ENCODE measurements around the gene CD28. TPM values are rescaled to one million over a fixed set of nuclear protein-coding genes. Genes with fewer than 3 reads are reported as not detected.

The CD28 gene
- total RNA-seq, 1 donor from 2014 or later = under 0.01 TPM

DNA sequence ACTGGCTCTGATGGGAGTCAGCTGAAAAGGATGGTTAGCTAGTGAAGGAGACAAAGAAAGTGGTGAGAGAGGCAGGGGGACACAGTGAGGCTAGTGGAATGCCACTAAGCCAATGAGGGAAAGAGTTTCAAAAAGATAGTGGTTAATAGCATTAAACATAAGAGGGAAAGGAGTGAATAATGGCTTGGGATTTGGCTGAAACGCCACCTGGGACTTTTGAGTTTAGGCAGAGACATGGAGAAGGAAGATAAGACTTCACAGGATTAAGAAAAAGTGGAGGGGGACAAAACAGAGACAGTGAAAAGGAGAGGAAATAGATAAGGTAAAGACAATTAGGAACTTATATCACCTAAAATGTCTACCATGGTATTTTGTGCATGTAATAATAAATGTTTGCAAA, 6.9 kb downstream of the CD28 start:
- no peak for DNase-seq (ENCODE audit: low read depth in 2 of 2)

DNA sequence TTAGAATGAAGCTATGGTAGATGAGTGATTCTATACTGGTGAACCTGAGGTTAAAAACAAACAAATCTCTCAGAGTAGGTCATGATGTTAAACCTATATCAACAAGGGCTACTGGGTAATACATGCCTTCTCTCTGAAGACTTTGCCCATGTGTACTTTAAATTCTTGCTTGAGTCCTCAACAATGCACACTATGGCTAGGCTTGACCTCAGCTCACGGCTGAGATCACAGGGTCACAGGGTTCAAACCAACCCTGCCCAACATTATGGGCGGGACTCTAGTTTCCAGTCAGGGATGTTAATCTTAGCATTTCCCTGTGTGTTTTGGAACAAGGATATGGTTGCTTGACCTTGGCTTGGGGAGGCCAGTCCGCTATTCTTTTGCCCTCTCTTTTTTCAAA, 7.7 kb downstream of the CD28 start:
- DNase-seq (ENCODE audit: low read depth in 2 of 2) = no peak

DNA sequence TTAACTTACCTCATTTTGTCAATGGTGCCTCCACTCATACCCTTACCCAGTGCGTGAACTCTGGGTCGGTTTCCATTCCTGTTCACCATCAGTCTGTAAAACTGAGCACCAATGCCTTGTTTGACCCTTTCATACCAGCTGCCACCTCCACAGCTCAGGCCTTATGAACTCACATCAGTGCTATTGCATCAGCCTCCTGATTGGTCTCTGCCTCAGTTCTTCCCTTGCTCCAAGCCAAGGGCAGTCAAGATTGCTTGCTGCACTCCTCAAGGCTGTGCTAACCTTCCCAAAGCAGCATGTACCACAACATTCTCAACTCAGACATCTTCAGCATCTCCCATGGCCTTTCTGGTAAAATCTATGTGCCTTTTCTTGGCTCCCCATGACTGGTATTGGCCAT, 9.3 kb downstream of the CD28 start:
- no peak for DNase-seq (ENCODE audit: low read depth in 2 of 2)

DNA sequence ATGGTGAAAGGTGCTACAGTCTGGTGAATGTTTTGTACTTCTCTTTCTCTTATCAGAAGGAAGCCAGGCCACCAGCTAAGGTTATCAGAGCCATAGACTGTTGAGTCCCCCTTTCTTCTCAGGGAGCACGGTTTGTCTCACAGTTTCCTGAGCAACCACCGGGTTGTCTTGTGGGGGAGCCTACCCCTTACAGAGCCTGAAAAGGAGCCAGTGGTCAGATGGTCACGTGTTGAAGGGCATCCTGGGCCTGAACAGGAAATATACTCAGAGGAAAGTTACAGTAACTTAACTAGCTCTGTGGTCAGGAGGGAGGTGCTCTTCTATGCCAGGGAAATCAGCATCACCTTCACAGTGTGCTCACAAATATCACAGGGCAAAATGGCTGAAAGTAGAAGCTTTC, 11.6 kb downstream of the CD28 start:
- peak in 1 of 2 donors; percentile 87 for DNase-seq (ENCODE audit: low read depth in 2 of 2)

- no peak for DNase-seq (ENCODE audit: low read depth in 2 of 2)
Measured at GRCh38 chr2:203719456-203720410, 13.3 kb downstream of the CD28 start.

GRCh38 chr2:203720915-203721672, 14.7 kb downstream of the CD28 start:
- DNase-seq (ENCODE audit: low read depth in 2 of 2) = no peak

GRCh38 chr2:203721781-203722300, 15.4 kb downstream of the CD28 start:
- no peak for DNase-seq (ENCODE audit: low read depth in 2 of 2)

- DNase-seq (ENCODE audit: low read depth in 2 of 2) = no peak
Measured at GRCh38 chr2:203722411-203722810, 16.0 kb downstream of the CD28 start.

- DNase-seq (ENCODE audit: low read depth in 2 of 2) = peak; percentile 30 to 39
Measured at GRCh38 chr2:203728321-203728720, 21.9 kb downstream of the CD28 start.

DNA sequence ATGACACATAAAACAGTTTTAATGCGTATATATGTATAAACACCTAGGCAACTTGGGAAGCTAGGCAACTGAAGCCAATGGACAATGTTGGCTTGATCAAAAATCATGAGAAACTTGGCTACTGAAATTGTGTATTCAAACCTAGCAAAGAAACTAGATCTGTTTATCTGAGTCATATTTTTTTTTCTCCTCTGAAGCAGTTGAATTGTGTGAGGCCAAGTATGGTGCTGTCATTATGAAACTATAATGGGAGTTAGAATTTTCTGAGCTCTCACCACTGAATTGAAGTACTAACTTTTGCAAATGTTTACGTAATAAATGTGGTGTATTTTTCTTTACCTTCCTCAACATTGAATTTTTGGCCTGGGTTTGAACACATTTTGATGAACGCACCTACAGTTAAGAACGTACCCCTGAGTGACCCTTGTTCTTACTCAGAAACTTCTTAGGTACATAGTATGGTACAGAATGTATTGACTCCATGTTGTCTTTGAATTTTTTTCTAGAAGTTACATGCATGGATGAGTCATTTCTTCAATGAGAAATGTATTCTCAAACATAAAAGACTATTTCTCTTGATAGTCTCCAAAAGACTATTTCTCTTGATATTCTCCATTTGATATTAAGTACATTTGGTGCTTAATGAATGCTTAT, 23.8 kb downstream of the CD28 start:
- DNase-seq (ENCODE audit: low read depth in 2 of 2) = no peak

DNA sequence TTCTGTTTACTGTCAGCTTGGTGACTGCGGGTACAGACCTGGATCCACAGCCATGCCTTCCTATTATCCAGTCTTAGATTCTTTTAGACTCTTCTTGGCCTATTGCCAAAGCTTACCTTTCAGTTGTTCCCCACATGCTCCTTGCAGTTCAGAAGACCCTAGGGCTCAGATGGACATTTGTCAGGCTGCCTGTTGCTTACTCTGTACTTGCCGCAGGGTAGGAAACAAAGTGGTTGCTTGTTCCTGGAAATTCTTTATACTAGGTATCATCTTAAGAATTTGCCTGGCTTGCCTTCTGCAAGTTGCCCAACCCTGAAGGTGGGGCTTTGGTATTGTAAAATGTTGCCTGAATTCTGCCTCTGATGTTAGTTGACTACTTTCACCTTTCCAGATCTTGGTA, 24.4 kb downstream of the CD28 start:
- no peak for DNase-seq (ENCODE audit: low read depth in 2 of 2)

- DNase-seq (ENCODE audit: low read depth in 2 of 2) = no peak
Measured at GRCh38 chr2:203732092-203732952, 25.9 kb downstream of the CD28 start.

GRCh38 chr2:203732953-203733510, 26.6 kb downstream of the CD28 start:
- DNase-seq (ENCODE audit: low read depth in 2 of 2) = no peak

DNA sequence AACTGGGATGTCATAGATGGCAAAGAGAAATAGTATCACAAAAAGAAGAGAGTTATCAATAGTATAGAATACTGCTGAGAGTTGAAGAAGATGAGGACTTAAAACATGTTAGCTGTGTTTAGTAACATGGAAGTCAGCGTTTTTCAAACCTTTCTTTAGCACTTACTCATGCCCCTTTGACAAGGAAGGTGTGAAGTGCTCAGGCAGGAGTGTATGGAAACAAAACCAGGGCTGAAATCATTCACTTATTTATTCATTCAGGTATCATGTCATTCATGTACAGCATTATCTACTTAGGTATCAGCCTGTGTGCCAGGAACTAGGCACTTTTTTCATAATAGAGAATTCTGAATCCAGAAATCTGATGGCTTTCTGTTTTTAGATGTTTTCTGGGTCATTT, 27.2 kb downstream of the CD28 start:
- DNase-seq (ENCODE audit: low read depth in 2 of 2) = no peak

DNA sequence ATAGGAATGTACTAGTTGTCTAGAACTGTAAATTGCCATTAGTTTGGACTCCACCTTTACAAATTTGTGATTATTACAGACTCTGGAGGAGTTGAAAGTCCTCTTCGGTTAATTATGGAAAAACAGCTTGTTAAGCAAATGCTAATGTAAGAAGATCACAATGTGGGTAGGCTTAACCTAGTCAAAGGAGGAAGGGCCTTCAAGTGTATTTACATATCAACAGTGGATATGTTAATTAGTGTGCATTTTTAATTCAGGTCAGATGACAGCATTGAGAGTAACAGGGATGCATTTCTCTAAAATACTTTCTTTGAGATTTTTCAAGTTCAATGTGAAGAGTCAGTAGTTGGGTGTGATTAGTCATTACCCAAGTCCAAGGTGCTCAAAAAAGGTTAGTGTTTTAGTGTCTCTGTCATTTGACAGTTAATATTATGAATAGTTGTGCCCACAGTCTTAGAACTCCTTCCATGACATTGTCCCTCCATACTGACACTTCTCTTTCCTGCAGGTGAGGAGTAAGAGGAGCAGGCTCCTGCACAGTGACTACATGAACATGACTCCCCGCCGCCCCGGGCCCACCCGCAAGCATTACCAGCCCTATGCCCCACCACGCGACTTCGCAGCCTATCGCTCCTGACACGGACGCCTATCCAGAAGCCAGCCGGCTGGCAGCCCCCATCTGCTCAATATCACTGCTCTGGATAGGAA, 28.0 kb downstream of the CD28 start:
- DNase-seq (ENCODE audit: low read depth in 2 of 2) = no peak

- DNase-seq (ENCODE audit: low read depth in 2 of 2) = no peak
Measured at GRCh38 chr2:203737360-203737759, 30.9 kb downstream of the CD28 start.

- DNase-seq (ENCODE audit: low read depth in 2 of 2) = no peak
Measured at GRCh38 chr2:203739351-203739750, 32.9 kb downstream of the CD28 start.

DNA sequence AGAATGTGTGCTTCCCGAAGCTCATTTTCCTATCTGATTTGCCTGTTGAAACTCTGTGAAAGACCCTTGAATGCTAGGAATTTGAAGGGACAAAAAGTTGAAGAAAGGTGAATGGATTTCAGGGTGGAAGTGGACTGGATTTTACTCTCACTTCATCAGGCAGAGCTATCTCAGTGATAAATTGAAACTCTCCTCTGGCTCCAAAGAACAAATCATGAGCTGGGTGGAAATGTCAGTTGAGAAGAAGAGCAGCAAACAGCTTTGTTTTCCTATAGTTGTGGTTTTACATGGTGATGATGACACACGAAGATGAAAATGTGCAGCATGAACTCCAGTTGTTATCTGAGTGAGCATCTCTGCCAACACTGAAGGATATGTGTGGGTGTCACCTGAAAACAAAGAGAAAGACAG, 34.4 kb downstream of the CD28 start:
- DNase-seq (ENCODE audit: low read depth in 2 of 2) = no peak

DNA sequence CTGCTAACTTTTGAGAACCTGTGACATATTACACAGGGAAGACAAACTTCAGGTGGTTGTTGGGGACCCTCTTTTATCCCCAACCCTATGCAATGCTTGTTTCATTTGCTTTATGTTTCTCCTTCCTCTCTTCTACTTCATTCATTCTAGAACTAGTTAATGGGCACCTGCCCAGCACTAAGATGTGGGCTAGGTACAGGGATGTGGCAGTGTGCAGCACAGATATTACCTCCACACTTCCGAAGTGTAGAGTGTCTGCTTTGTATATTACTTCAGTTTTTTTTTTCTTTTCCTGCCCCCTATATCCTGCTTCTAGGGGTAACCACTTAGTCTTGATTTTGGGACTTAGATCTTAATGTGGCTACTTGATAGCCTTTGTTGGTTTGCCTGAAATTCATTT, 35.1 kb downstream of the CD28 start:
- DNase-seq (ENCODE audit: low read depth in 2 of 2) = no peak

DNA sequence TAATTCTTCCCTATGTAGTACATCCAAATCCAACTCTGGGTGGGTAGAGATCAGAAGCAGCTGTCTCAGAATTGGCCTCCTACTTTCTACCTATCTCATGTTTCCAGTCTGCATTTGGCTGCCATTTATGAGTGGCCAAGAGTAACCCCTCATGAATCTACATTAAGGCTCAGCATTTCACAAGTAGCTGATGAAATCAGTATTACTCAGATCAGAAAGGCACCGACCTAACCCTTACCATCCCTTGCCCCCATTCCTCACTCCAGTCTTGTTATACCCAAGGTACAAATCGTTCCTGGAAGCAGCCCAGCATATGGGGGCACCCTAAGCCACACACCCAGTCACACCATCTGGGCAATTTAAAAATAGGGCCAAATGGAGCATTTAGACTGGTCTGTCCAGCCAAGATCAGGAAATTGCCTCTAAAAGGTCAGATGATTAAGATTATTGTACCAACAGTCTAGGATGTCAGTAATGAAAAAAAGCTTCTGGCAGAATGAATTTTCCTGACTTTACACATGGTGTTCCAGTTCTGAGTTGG, 37.1 kb downstream of the CD28 start:
- peak in 1 of 2 donors; percentile 6 for DNase-seq (ENCODE audit: low read depth in 2 of 2)
